ENCODE results near the gene FOLR1. TPM values are rescaled to one million over a fixed set of nuclear protein-coding genes. Genes with fewer than 3 reads are reported as not detected.

The FOLR1 gene
- total RNA-seq, 1 experiment from 2014 or later, result 4.8 TPM

GRCh38 chr11:72239849-72240460, 48.0 kb downstream of the FOLR1 start (continued):
- TF ChIP-seq REST (IDR thresholded peaks at IDR 0.05; ENCODE audit: low read depth) (no peak), EZH2 (IDR thresholded peaks at IDR 0.05) (no peak), POLR2AphosphoS5 (IDR thresholded peaks at IDR 0.05; ENCODE audit: low read depth, low read length) (no peak), JUND (IDR thresholded peaks at IDR 0.05) (no peak), EZH2phosphoT487 (IDR thresholded peaks at IDR 0.05; ENCODE audit: borderline replicate concordance) (no peak), EGR1 (IDR thresholded peaks at IDR 0.05; ENCODE audit: low read depth) (no peak), ELF1 (IDR thresholded peaks at IDR 0.05; ENCODE audit: borderline replicate concordance, low read depth) (no peak), RAD21 (IDR thresholded peaks at IDR 0.05; ENCODE audit: low read depth) (no peak), ATF3 (IDR thresholded peaks at IDR 0.05) (no peak)

- Histone ChIP-seq H3K36me3 (ENCODE audit: control insufficient read depth in 1 of 2, insufficient read depth in 2 of 2, low read length in 2 of 2) (peaks cover 5 to 6% of the 10 kb centered on the region in 2 experiments; a peak in 2 of 4 replicates), H3K9ac (ENCODE audit: low read length) (no peak overlapping the region), H3K27ac (ENCODE audit: low read depth, low read length) (no peak overlapping the region), H3K4me1 (ENCODE audit: control insufficient read depth in 1 of 2, insufficient read depth in 2 of 2, low read length in 2 of 2) (peaks cover 0 to 4% of the 10 kb centered on the region in 2 experiments; a peak in 1 of 4 replicates), H3K4me2 (ENCODE audit: low read length) (no peak overlapping the region), H3K4me3 (replicated peaks in 1 of 2; ENCODE audit: low read depth in 1 of 2, low read length in 2 of 2) (no peak overlapping the region), H3K9me3 (ENCODE audit: control insufficient read depth in 1 of 2, insufficient read depth in 1 of 2, low read depth in 1 of 2, low read length in 2 of 2) (no peaks in the 10 kb centered on the region), H4K20me1 (ENCODE audit: insufficient read depth) (no peaks in the 10 kb centered on the region), H2AFZ (ENCODE audit: low read depth, low read length, poor library complexity, severe bottlenecking) (no peak overlapping the region), H3K9me2 (ENCODE audit: insufficient read depth) (no peaks in the 10 kb centered on the region), H3K27me3 (ENCODE audit: insufficient read depth, low read length) (no peaks in the 10 kb centered on the region), H3K79me2 (ENCODE audit: insufficient read depth, low read length) (no peaks in the 10 kb centered on the region)
- POLR2A ChIA-PET, result no interaction called here
- intact Hi-C loops (cut with micrococcal nuclease), result no loop called here
- CTCF ChIA-PET, result interaction anchor here (1.0 kb wide), 1 partner anchor 191 kb away, joined by 3 read pairs; no protein-coding TSS in a partner anchor
- no TSS peak for BruUV-seq (replicated peaks)
- ATAC-seq, result no peak
- DNase-seq (ENCODE audit: low read depth, low spot score), result no peak
- RAD21 ChIA-PET (ENCODE audit: low non-redundant PET in 1 of 2, low total read pairs in 2 of 2, uncharacterized antibody in 2 of 2, unreplicated experiment in 2 of 2), result no interaction called here
- TF ChIP-seq RAD21 (IDR thresholded peaks at IDR 0.05; ENCODE audit: low read depth) (no peak), CTCF (IDR thresholded peaks at IDR 0.05 in 2 of 3, conservative IDR thresholded peaks at IDR 0.05 in 1 of 3; ENCODE audit: borderline replicate concordance in 1 of 3, insufficient read depth in 1 of 3, low read depth in 2 of 3, low read length in 2 of 3) (no peak), JUND (IDR thresholded peaks at IDR 0.05) (no peak), FOSL1 (IDR thresholded peaks at IDR 0.05; ENCODE audit: low read depth) (no peak), SP1 (IDR thresholded peaks at IDR 0.05; ENCODE audit: low read depth) (no peak), ZFX (IDR thresholded peaks at IDR 0.05) (no peak; the same call in 1 of the 2 replicates), MAX (IDR thresholded peaks at IDR 0.05) (no peak), EZH2 (IDR thresholded peaks at IDR 0.05) (no peak), POLR2A (IDR thresholded peaks at IDR 0.05; ENCODE audit: borderline replicate concordance, extremely low read depth, insufficient read depth, insufficient read length) (no peak), ZNF274 (IDR thresholded peaks at IDR 0.05; ENCODE audit: low read depth, low read length) (no peak), ELF1 (IDR thresholded peaks at IDR 0.05; ENCODE audit: borderline replicate concordance, low read depth) (no peak), TCF7L2 (IDR thresholded peaks at IDR 0.05; ENCODE audit: borderline replicate concordance, extremely low read depth, insufficient read depth, insufficient read length) (no peak)
Observed at GRCh38 chr11:72240461-72241290, 48.7 kb downstream of the FOLR1 start.

Data from HCT116 (cell line).